ENCODE data around the gene LDLRAD2. TPM values are rescaled to one million over a fixed set of nuclear protein-coding genes. Genes with fewer than 3 reads are reported as not detected.

Gene LDLRAD2
- total and polyA plus RNA-seq, 2 of the 4 experiments (the other 2 are of a cell fraction): 0.05 TPM; not detected in 1

- CTCF ChIA-PET: no interaction called here
- Histone ChIP-seq H4K20me1 (ENCODE audit: insufficient read depth, low read length) (no peaks in the 10 kb centered on the region; the same call in 1 of the 2 replicates), H4K5ac (ENCODE audit: low read depth, low read length) (no peak overlapping the region), H3K27ac (ENCODE audit: insufficient read depth, low read length) (no peak overlapping the region), H3K23ac (ENCODE audit: low read depth, low read length) (no peak overlapping the region), H2AK5ac (ENCODE audit: low read depth, low read length) (no peak overlapping the region), H4K8ac (ENCODE audit: low read depth in 2 of 2, low read length in 2 of 2) (no peak overlapping the region), H4K91ac (ENCODE audit: insufficient read depth, low read depth, low read length) (no peak overlapping the region), H3K36me3 (ENCODE audit: control insufficient read depth, insufficient read depth, low read length) (peaks cover 68% of the 10 kb centered on the region), H3K4me1 (ENCODE audit: control insufficient read depth, insufficient read depth, low read length) (no peaks in the 10 kb centered on the region), H3K9ac (ENCODE audit: low read depth, low read length) (no peak overlapping the region), H2BK15ac (ENCODE audit: low read depth, low read length) (no peak overlapping the region), H3K4ac (ENCODE audit: low read depth, low read length) (no peak overlapping the region), H2BK120ac (ENCODE audit: low read depth, low read length) (no peak overlapping the region), H3K79me1 (ENCODE audit: low read depth in 1 of 2, low read length in 2 of 2) (peaks cover 0 to 3% of the 10 kb centered on the region in 2 experiments; a peak in 2 of 4 replicates), H3K56ac (ENCODE audit: extremely low read depth, insufficient read depth, low read length) (no peak overlapping the region), H3K18ac (ENCODE audit: low read depth, low read length) (no peak overlapping the region), H3K14ac (replicated peaks; ENCODE audit: low read depth, low read length) (no peak overlapping the region), H2BK5ac (ENCODE audit: low read depth, low read length, poor library complexity, severe bottlenecking) (no peak overlapping the region), H2AK9ac (replicated peaks; ENCODE audit: low read depth, low read length, poor library complexity) (no peak overlapping the region), H3K9me3 (ENCODE audit: control insufficient read depth, insufficient read depth, low read length) (no peaks in the 10 kb centered on the region), H2AFZ (replicated peaks; ENCODE audit: low read length, poor library complexity) (no peak overlapping the region), H3K4me3 (ENCODE audit: insufficient read depth, low read depth, low read length) (no peak overlapping the region), H3K9me1 (ENCODE audit: insufficient read depth, low read length) (no peaks in the 10 kb centered on the region), H3K4me2 (ENCODE audit: low read depth, low read length) (no peak overlapping the region), H3K27me3 (ENCODE audit: control insufficient read depth, insufficient read depth, low read length) (no peaks in the 10 kb centered on the region), H2BK20ac (ENCODE audit: low read depth, low read length) (no peak overlapping the region)
- no peak for ATAC-seq (ENCODE audit: low read depth)
- 97% methylated on average over 5 of the region's 13 CpGs; no CpG with 5 or more reads in 1 of the 2 experiments for WGBS, 2 experiments (ENCODE audit: extremely low coverage in 2 of 2, insufficient read length in 1 of 2)
- POLR2A ChIA-PET (ENCODE audit: unreplicated experiment): no interaction called here
- BruUV-seq (replicated peaks): no TSS peak
- dilution Hi-C loops (cut with HindIII; ENCODE audit: low sequenced_read_pairs, unreplicated experiment): no loop called here
- in situ Hi-C loops (cut with MboI; ENCODE audit: low sequenced_read_pairs): no loop called here
- no peak for DNase-seq
- intact Hi-C loops (cut with micrococcal nuclease): no loop called here
- TF ChIP-seq MAFK (IDR thresholded peaks at IDR 0.05; ENCODE audit: low read depth, low read length): no peak
- TF ChIP-seq CTCF (conservative IDR thresholded peaks at IDR 0.05; ENCODE audit: low read depth, low read length): no peak
- TF ChIP-seq MXI1 (IDR thresholded peaks at IDR 0.05; ENCODE audit: borderline replicate concordance, low read depth, low read length): no peak
- no peak for TF ChIP-seq FOS (IDR thresholded peaks at IDR 0.05; ENCODE audit: low read depth, low read length)
- no peak for TF ChIP-seq POLR2A (IDR thresholded peaks at IDR 0.05; ENCODE audit: low read depth, low read length)
- TF ChIP-seq RCOR1 (IDR thresholded peaks at IDR 0.05; ENCODE audit: insufficient replicate concordance, low read length): no peak
- TF ChIP-seq CEBPB (IDR thresholded peaks at IDR 0.05; ENCODE audit: low read depth, low read length): no peak
- TF ChIP-seq ELK1 (IDR thresholded peaks at IDR 0.05; ENCODE audit: borderline replicate concordance, low read depth, low read length): no peak
- TF ChIP-seq USF2 (IDR thresholded peaks at IDR 0.05; ENCODE audit: low read depth, low read length): no peak
- TF ChIP-seq RFX5 (IDR thresholded peaks at IDR 0.05; ENCODE audit: low read depth, low read length): no peak
- TF ChIP-seq CHD1 (IDR thresholded peaks at IDR 0.05; ENCODE audit: low read depth, low read length): no peak
- no peak for TF ChIP-seq RAD21 (IDR thresholded peaks at IDR 0.05; ENCODE audit: low read length)
- TF ChIP-seq MAZ (IDR thresholded peaks at IDR 0.05; ENCODE audit: borderline replicate concordance, low read depth, low read length): no peak
- TF ChIP-seq SMC3 (IDR thresholded peaks at IDR 0.05; ENCODE audit: low read depth, low read length): no peak
Observed at GRCh38 chr1:21840981-21841380, 28.9 kb downstream of the LDLRAD2 start.

Data from IMR-90 (cell line).